ENCODE data around the gene KLK6. TPM values are rescaled to one million over a fixed set of nuclear protein-coding genes. Genes with fewer than 3 reads are reported as not detected.

KLK6 gene
- not detected for total RNA-seq

- no peak for DNase-seq (ENCODE audit: low read depth in 2 of 3, low spot score in 2 of 3)
Observed at GRCh38 chr19:50969413-50969760, at the start of gene KLK6. TSS of gene KLK6 (minus strand) at chr19:50969591. CDS start at chr19:50968104, 1,487 bp downstream.

GRCh38 chr19:51018745-51019543 is 49.6 kb upstream of the KLK6 start:
- DNase-seq (ENCODE audit: low read depth in 2 of 3, low spot score in 2 of 3): peak in 1 of 3 donors; percentile 36

- DNase-seq (ENCODE audit: low read depth in 2 of 3, low spot score in 2 of 3): peak in 2 of 3 donors; percentile 58 to 63
Observed at GRCh38 chr19:51016798-51017683, 47.6 kb upstream of the KLK6 start.

- DNase-seq (ENCODE audit: low read depth in 2 of 3, low spot score in 2 of 3): no peak
Observed at GRCh38 chr19:51015691-51016267, 46.4 kb upstream of the KLK6 start.

GRCh38 chr19:51014242-51014641 is 44.9 kb upstream of the KLK6 start:
- DNase-seq (ENCODE audit: low read depth in 2 of 3, low spot score in 2 of 3): no peak

- no peak for DNase-seq (ENCODE audit: low read depth in 2 of 3, low spot score in 2 of 3)
Observed at GRCh38 chr19:51012661-51013190, 43.3 kb upstream of the KLK6 start.

- no peak for DNase-seq (ENCODE audit: low read depth in 2 of 3, low spot score in 2 of 3)
Observed at GRCh38 chr19:51010066-51010795, 40.8 kb upstream of the KLK6 start.

- DNase-seq (ENCODE audit: low read depth in 2 of 3, low spot score in 2 of 3): no peak
Observed at GRCh38 chr19:51009061-51009891, 39.9 kb upstream of the KLK6 start.

- no peak for DNase-seq (ENCODE audit: low read depth in 2 of 3, low spot score in 2 of 3)
Observed at GRCh38 chr19:51007488-51007887, 38.1 kb upstream of the KLK6 start.

- DNase-seq (ENCODE audit: low read depth in 2 of 3, low spot score in 2 of 3): no peak
Observed at GRCh38 chr19:51006406-51006805, 37.0 kb upstream of the KLK6 start.

GRCh38 chr19:51005248-51005647 is 35.9 kb upstream of the KLK6 start:
- no peak for DNase-seq (ENCODE audit: low read depth in 2 of 3, low spot score in 2 of 3)

- DNase-seq (ENCODE audit: low read depth in 2 of 3, low spot score in 2 of 3): no peak
Observed at GRCh38 chr19:51003316-51003715, 33.9 kb upstream of the KLK6 start.

GRCh38 chr19:51002542-51003311 is 33.3 kb upstream of the KLK6 start:
- DNase-seq (ENCODE audit: low read depth in 2 of 3, low spot score in 2 of 3): peak in 1 of 3 donors; percentile 21

GRCh38 chr19:51002089-51002532 is 32.7 kb upstream of the KLK6 start:
- DNase-seq (ENCODE audit: low read depth in 2 of 3, low spot score in 2 of 3): no peak

GRCh38 chr19:51001515-51001914 is 32.1 kb upstream of the KLK6 start, which contains the start of gene KLK8:
TSS of gene KLK8 (minus strand) at chr19:51001604. CDS start at chr19:51001167, 437 bp downstream.
- DNase-seq (ENCODE audit: low read depth in 2 of 3, low spot score in 2 of 3): no peak

- DNase-seq (ENCODE audit: low read depth in 2 of 3, low spot score in 2 of 3): no peak
Observed at GRCh38 chr19:51000981-51001380, 31.6 kb upstream of the KLK6 start.

- DNase-seq (ENCODE audit: low read depth in 2 of 3, low spot score in 2 of 3): no peak
Observed at GRCh38 chr19:51000426-51000825, 31.0 kb upstream of the KLK6 start.

GRCh38 chr19:50998686-50999085 is 29.3 kb upstream of the KLK6 start:
- no peak for DNase-seq (ENCODE audit: low read depth in 2 of 3, low spot score in 2 of 3)

GRCh38 chr19:50998061-50998460 is 28.7 kb upstream of the KLK6 start:
- no peak for DNase-seq (ENCODE audit: low read depth in 2 of 3, low spot score in 2 of 3)

Measured in hematopoietic multipotent progenitor cell (in vitro differentiated cells).